Caco-2 (cell line): Measurements from ENCODE around the gene GSTT4. TPM values are rescaled to one million over a fixed set of nuclear protein-coding genes. Genes with fewer than 3 reads are reported as not detected.
A peak's percentile ranks its signal among the peaks of the same experiment; 100 is the strongest.

Experiments used
- Bru-seq: library from RNA; stranded (reverse); fragments of 400-500 nt; gene quantifications from one replicate; lab custom pipeline; 2021; lab: Mats Ljungman, UMichigan
- BruChase-seq, 2 experiments: library from RNA; stranded (reverse); fragments of 400-500 nt; gene quantifications; one replicate each; lab custom pipeline; 2021; lab: Mats Ljungman, UMichigan
- BruUV-seq: library from RNA; stranded (reverse); fragments of 400-500 nt; replicated peaks from 2 replicates; lab custom pipeline; 2021; lab: Mats Ljungman, UMichigan
- CTCF ChIA-PET: fragments of 300-600 bp; sonication (Branson Sonifier 250); formaldehyde crosslinking; loops from one replicate; lab custom pipeline; 2022; ENCODE audit warnings: antibody characterized with exemption; lab: Charles Lee
- POLR2A ChIA-PET: fragments of 300-600 bp; sonication (Branson Sonifier 250); formaldehyde crosslinking; loops from one replicate; lab custom pipeline; 2022; ENCODE audit warnings: antibody characterized with exemption; lab: Charles Lee
- DNase-seq, 2 experiments: peaks; one replicate each; pipeline versions ENCODE4 v3.0.0 to v3.0.0-alpha.2; 2020 to 2022
- H3K27me3 ChIP-seq: replicated peaks from 2 replicates; pipeline ENCODE4 v1.6.0; 2011; ENCODE audit warnings: low read length; ENCODE audit not compliant: control insufficient read depth, insufficient read depth
- H3K36me3 ChIP-seq: 2 replicates; pipeline ENCODE4 v1.5.1; 2011; ENCODE audit warnings: low read length; ENCODE audit not compliant: control insufficient read depth, insufficient read depth
- H3K4me1 ChIP-seq: fragments of 250-450 bp; sonication (Bioruptor Pico); 2 replicates; pipeline ENCODE4 v1.5.1; 2020; ENCODE audit warnings: mild to moderate bottlenecking
- H3K4me3 ChIP-seq: 2 replicates; pipeline ENCODE4 v1.5.1; 2011; ENCODE audit warnings: low read depth, mild to moderate bottlenecking, control low read depth, low read length
- H3K9me3 ChIP-seq: fragments of 250-450 bp; sonication (Bioruptor Pico); 2 replicates; pipeline ENCODE4 v1.5.1; 2020; ENCODE audit warnings: mild to moderate bottlenecking, moderate library complexity
- H3K27ac Mint-ChIP-seq: one replicate; pipeline ENCODE4 v1.8.0; 2022; ENCODE audit warnings: mixed read lengths; ENCODE audit not compliant: unreplicated experiment
- H3K27me3 Mint-ChIP-seq: one replicate; pipeline ENCODE4 v1.8.0; 2022; ENCODE audit warnings: mixed read lengths; ENCODE audit not compliant: insufficient read depth, unreplicated experiment
- H3K36me3 Mint-ChIP-seq: one replicate; pipeline ENCODE4 v1.8.0; 2022; ENCODE audit warnings: mild to moderate bottlenecking, mixed read lengths; ENCODE audit not compliant: insufficient read depth, unreplicated experiment
- H3K4me1 Mint-ChIP-seq: one replicate; pipeline ENCODE4 v1.8.0; 2022; ENCODE audit warnings: low read depth, mixed read lengths; ENCODE audit not compliant: unreplicated experiment
- H3K4me3 Mint-ChIP-seq: one replicate; pipeline ENCODE4 v1.8.0; 2022; ENCODE audit warnings: mild to moderate bottlenecking, moderate library complexity, mixed read lengths; ENCODE audit not compliant: unreplicated experiment
- H3K9me3 Mint-ChIP-seq: one replicate; pipeline ENCODE4 v1.8.0; 2022; ENCODE audit warnings: mixed read lengths; ENCODE audit not compliant: unreplicated experiment
- intact Hi-C: fragments of 100-400 bp; cut with micrococcal nuclease; formaldehyde crosslinking; loops from one replicate; pipeline ENCODE4 v1.10.0; 2022; ENCODE audit not compliant: unreplicated experiment
- long read RNA-seq: library from polyadenylated mRNA; stranded (forward); transcript quantifications from one replicate; pipeline ENCODE4 v2.0.0, GENCODE V29; 2022
- total RNA-seq: library from RNA; stranded (reverse); gene quantifications from 2 replicates; pipeline ENCODE4 v1.2.3, GENCODE V29; 2022
- TF ChIP-seq, protein P1 (sequence below), 2 experiments: fragments of 200-600 bp in 1 of 2; IDR thresholded peaks; 1 replicate in 1 of 2; 2 replicates in 1 of 2; pipeline versions ENCODE4 v1.5.1 to v1.8.0; 2011 to 2022; ENCODE audit warnings: antibody characterized with exemption in 1 of 2, control low read depth in 1 of 2, inconsistent platforms in 1 of 2, low read depth in 1 of 2, low read length in 1 of 2, mild to moderate bottlenecking in 1 of 2, moderate library complexity in 1 of 2; ENCODE audit not compliant: insufficient read depth in 1 of 2, severe bottlenecking in 1 of 2, unreplicated experiment in 1 of 2

The GSTT4 gene
- total RNA-seq: 0.16 TPM in 1 of 2 replicates, not detected in the other
- Bru-seq, nascent RNA: percentile 27 among the genes with signal in this experiment
- percentile 27 among the genes with signal in this experiment for BruChase-seq, experiment 1, labeled RNA remaining after a 2-hour chase
- BruChase-seq, experiment 2, labeled RNA remaining after a 6-hour chase: percentile 28 among the genes with signal in this experiment
- long read RNA-seq, partial matches to known transcripts: 0 of 2 reads
- long read RNA-seq, other reads (novel, unspliced or antisense): 2 of 2 reads

DNA sequence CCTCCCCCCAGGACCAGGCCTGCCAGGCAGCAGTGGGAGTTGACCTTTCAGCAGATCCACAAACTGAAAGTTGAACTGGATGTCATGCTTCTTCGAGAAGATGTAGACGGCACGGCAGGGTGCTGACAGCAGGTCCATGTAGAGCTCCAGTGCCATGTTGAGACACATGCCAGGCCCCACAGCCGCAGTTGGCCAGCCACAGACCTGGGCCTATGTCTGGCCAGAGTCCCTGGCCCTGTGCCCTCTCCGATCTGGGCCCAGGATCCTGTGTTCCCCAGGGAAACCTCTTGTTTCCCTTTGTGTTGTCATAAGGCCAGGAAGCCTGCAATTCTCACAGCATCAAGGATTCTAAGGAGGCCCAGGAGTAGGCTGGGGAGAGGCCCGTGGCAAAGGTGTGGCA, at the start of gene GSTT4:
Gene GSTT4, minus strand, starts transcription at position 253 of the 400 bp plus-strand sequence. Its CDS starts 97 bp downstream, at position 156.
- Histone ChIP-seq H3K27me3 (no peaks in the 10 kb centered on the region), H3K4me3 (no peak within 1 kb of the TSS), H3K36me3 (no peaks in the 10 kb centered on the region), H3K4me1 (peaks cover 24% of the 10 kb centered on the region), H3K9me3 (peaks cover 9% of the 10 kb centered on the region; the same call in 1 of the 2 replicates)
- Mint-ChIP-seq H3K27me3 (no peaks in the 10 kb centered on the region), H3K36me3 (peaks cover 2% of the 10 kb centered on the region), H3K4me3 (no peak within 1 kb of the TSS), H3K27ac (peak within 1 kb of the TSS; percentile 24), H3K4me1 (peaks cover 17% of the 10 kb centered on the region), H3K9me3 (peaks cover 11% of the 10 kb centered on the region)
- no peak for DNase-seq
- TF ChIP-seq, protein P1, sequence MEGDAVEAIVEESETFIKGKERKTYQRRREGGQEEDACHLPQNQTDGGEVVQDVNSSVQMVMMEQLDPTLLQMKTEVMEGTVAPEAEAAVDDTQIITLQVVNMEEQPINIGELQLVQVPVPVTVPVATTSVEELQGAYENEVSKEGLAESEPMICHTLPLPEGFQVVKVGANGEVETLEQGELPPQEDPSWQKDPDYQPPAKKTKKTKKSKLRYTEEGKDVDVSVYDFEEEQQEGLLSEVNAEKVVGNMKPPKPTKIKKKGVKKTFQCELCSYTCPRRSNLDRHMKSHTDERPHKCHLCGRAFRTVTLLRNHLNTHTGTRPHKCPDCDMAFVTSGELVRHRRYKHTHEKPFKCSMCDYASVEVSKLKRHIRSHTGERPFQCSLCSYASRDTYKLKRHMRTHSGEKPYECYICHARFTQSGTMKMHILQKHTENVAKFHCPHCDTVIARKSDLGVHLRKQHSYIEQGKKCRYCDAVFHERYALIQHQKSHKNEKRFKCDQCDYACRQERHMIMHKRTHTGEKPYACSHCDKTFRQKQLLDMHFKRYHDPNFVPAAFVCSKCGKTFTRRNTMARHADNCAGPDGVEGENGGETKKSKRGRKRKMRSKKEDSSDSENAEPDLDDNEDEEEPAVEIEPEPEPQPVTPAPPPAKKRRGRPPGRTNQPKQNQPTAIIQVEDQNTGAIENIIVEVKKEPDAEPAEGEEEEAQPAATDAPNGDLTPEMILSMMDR (IDR thresholded peaks at IDR 0.05; ENCODE audit: insufficient read depth in 1 of 2, low read depth in 1 of 2, low read length in 1 of 2, severe bottlenecking in 1 of 2, unreplicated experiment in 1 of 2): no peak
- BruUV-seq: no TSS peak
- POLR2A ChIA-PET: no interaction called here
- CTCF ChIA-PET: no interaction called here
- intact Hi-C loops: no loop called here

DNA sequence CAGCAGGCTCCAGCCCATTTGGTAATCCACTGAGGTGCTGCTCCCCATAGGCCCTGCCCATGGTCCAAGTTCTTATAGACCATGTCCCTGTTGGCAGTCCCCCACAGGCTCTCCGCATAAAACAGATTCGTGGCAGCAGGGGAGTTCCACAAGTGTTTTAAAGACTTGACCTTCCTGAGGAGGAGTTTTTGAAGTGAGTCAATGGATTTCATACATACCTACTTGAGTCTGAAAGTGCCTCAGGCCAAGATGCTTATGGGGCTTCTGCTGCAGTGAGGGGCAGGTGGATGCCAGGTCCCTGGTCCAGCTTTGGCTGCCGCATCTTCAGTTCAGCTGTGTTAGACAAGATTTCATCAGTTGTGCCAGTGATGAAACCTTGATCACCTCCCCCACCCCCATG, 49.1 kb upstream of the GSTT4 start:
- H3K27ac Mint-ChIP-seq: no peak overlapping the region
- H3K4me3 Mint-ChIP-seq: no peak overlapping the region
- Histone ChIP-seq H3K9me3 (no peaks in the 10 kb centered on the region), H3K4me3 (no peak overlapping the region), H3K4me1 (no peaks in the 10 kb centered on the region), H3K36me3 (no peaks in the 10 kb centered on the region; the same call in 1 of the 2 replicates), H3K27me3 (no peaks in the 10 kb centered on the region)
- POLR2A ChIA-PET: no interaction called here
- CTCF ChIA-PET: no interaction called here
- H3K36me3 Mint-ChIP-seq: peaks cover 47% of the 10 kb centered on the region
- BruUV-seq: no TSS peak
- DNase-seq: no peak
- H3K4me1 Mint-ChIP-seq: no peaks in the 10 kb centered on the region
- intact Hi-C loops: no loop called here
- H3K27me3 Mint-ChIP-seq: no peaks in the 10 kb centered on the region
- no peaks in the 10 kb centered on the region for H3K9me3 Mint-ChIP-seq
- TF ChIP-seq, protein P1 (IDR thresholded peaks at IDR 0.05; ENCODE audit: insufficient read depth in 1 of 2, low read depth in 1 of 2, low read length in 1 of 2, severe bottlenecking in 1 of 2, unreplicated experiment in 1 of 2): no peak

DNA sequence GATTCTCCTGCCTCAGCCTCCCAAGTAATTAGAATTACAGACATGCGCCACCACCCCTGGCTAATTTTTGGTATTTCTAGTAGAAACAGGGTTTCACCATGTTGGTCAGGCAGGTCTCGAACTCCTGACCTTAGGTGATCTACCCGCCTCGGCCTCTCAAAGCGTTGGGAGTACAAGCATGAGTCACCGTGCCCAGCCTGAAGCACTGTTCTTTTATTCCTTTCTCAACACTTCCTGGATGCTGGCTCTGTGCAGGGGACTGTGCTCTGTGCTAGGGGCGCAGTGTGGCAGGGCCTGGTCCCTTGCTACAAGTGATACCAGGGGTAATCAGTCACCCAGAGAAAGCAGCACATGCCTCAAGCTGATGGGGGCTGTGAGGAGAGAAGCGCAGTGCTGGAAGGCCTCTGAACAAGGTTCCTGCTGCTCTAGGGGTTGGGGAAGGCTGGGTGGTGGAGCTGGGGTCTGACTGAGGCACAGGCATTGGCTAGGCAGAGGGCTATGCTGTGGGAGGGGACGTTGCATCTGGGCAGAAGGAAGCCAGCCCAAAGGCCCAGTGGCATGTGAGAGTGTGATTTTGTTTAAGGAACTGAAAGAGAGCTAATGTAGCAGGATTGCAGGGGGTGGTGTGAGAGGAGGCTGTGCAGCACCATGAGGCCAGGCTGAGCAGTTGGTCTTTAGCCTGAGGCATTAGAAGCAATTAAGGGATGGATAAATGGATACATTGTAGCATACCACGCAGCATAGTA, 48.4 kb upstream of the GSTT4 start:
- CTCF ChIA-PET: no interaction called here
- H3K4me1 Mint-ChIP-seq: no peaks in the 10 kb centered on the region

More for the DNA sequence above, 48.4 kb upstream of the GSTT4 start:
- POLR2A ChIA-PET: no interaction called here
- H3K4me1 ChIP-seq: no peaks in the 10 kb centered on the region
- H3K36me3 Mint-ChIP-seq: peaks cover 46% of the 10 kb centered on the region
- no peaks in the 10 kb centered on the region for H3K9me3 Mint-ChIP-seq
- TF ChIP-seq, protein P1 (IDR thresholded peaks at IDR 0.05; ENCODE audit: insufficient read depth in 1 of 2, low read depth in 1 of 2, low read length in 1 of 2, severe bottlenecking in 1 of 2, unreplicated experiment in 1 of 2): no peak
- H3K27me3 ChIP-seq: no peaks in the 10 kb centered on the region
- no peaks in the 10 kb centered on the region for H3K9me3 ChIP-seq
- no peak overlapping the region for H3K4me3 ChIP-seq
- no peaks in the 10 kb centered on the region for H3K27me3 Mint-ChIP-seq
- no peak overlapping the region for H3K27ac Mint-ChIP-seq
- H3K36me3 ChIP-seq: no peaks in the 10 kb centered on the region; the same call in 1 of the 2 replicates
- no peak overlapping the region for H3K4me3 Mint-ChIP-seq
- intact Hi-C loops: no loop called here
- DNase-seq: no peak
- BruUV-seq: no TSS peak
